Right atrium auricular region (tissue), 2 donors: ENCODE measurements around the gene SIRT4. TPM values are rescaled to one million over a fixed set of nuclear protein-coding genes. Genes with fewer than 3 reads are reported as not detected.
"Not testable (repeated sequence)": the region's sequence is repeated elsewhere in the genome, so short reads cannot be mapped to it uniquely, and the experiment has no call there.

Experiments
- DNase-seq: peaks from one replicate; pipeline ENCODE4 v3.0.0-alpha.2; 2019; ENCODE audit warnings: low spot score
- H3K27ac ChIP-seq, 2 donors: fragments of 200-600 bp; sonication (generic); 1 replicate in 1 of 2; 2 replicates in 1 of 2; pipeline ENCODE4 v1.5.1; 2016 to 2019
- H3K27me3 ChIP-seq, 2 donors: fragments of 200-600 bp; sonication (generic); one replicate each; pipeline versions ENCODE4 v1.5.1 to v1.6.0; 2017 to 2019
- H3K36me3 ChIP-seq: fragments of 200-600 bp; sonication (generic); one replicate; pipeline ENCODE4 v1.5.1; 2016
- H3K4me1 ChIP-seq, 2 donors: fragments of 200-600 bp; sonication (generic); one replicate each; pipeline versions ENCODE4 v1.5.1 to v1.6.0; 2017 to 2019
- H3K4me3 ChIP-seq, 2 donors: fragments of 200-600 bp; sonication (generic); 1 replicate in 1 of 2; 2 replicates in 1 of 2; pipeline ENCODE4 v1.5.1; 2017 to 2019; ENCODE audit warnings: mild to moderate bottlenecking in 1 of 2, moderate library complexity in 1 of 2
- H3K9me3 ChIP-seq, 2 donors: fragments of 200-600 bp; sonication (generic); one replicate each; pipeline ENCODE4 v1.5.1; 2019
- CTCF ChIP-seq, 2 donors: fragments of 200-600 bp; sonication (generic); IDR thresholded peaks; one replicate each; pipeline ENCODE4 v1.5.1; 2019; ENCODE audit warnings: antibody characterized with exemption in 2 of 2
- total RNA-seq, 2 donors: library from RNA; depleted of rRNA; stranded (reverse); fragments of >200 nt; gene quantifications; one replicate each; pipeline ENCODE4 v1.1.0, GENCODE V29; 2016

Gene SIRT4
- total RNA-seq = 1 to 10 TPM; 3.1 to 5.6 TPM

- Histone ChIP-seq H3K9me3 (no peaks in the 10 kb centered on the region), H3K36me3 (no peaks in the 10 kb centered on the region), H3K27me3 (no peaks in the 10 kb centered on the region), H3K4me3 (peak within 1 kb of the TSS; percentile 61 to 71), H3K27ac (peak within 1 kb of the TSS; percentile 76 to 80), H3K4me1 (no peaks in the 10 kb centered on the region)
- peak; percentile 78 to 88 for TF ChIP-seq CTCF (IDR thresholded peaks at IDR 0.05)
- peak; percentile 92 for DNase-seq
Measured at GRCh38 chr12:120301962-120302815, at the start of gene SIRT4. Gene SIRT4 (plus strand): TSS chr12:120302321. CDS start chr12:120303562, 1,241 bp downstream.

- not testable (repeated sequence) for DNase-seq
Measured at GRCh38 chr12:120253313-120253712, 48.8 kb upstream of the SIRT4 start.

GRCh38 chr12:120254809-120255208, 47.3 kb upstream of the SIRT4 start:
- no peaks in the 10 kb centered on the region for H3K9me3 ChIP-seq
- H3K4me1 ChIP-seq = peaks cover 0 to 98% of the 10 kb centered on the region in 2 donors
- DNase-seq = no peak
- TF ChIP-seq CTCF (IDR thresholded peaks at IDR 0.05) = peak in 1 of 2 donors; percentile 33
- no peaks in the 10 kb centered on the region for H3K27me3 ChIP-seq
- H3K4me3 ChIP-seq = no peak overlapping the region
- H3K27ac ChIP-seq = peak overlapping the region; percentile 82 to 90
- H3K36me3 ChIP-seq = peaks cover 16% of the 10 kb centered on the region

More at GRCh38 chr12:120253313-120253712, 48.8 kb upstream of the SIRT4 start:
- not testable (repeated sequence) for H3K4me3 ChIP-seq, H3K9me3 ChIP-seq, H3K27me3 ChIP-seq
- peak overlapping the region; percentile 82 to 90 for H3K27ac ChIP-seq
- H3K4me1 ChIP-seq = peaks cover 2 to 98% of the 10 kb centered on the region in 2 donors
- peaks cover 16% of the 10 kb centered on the region for H3K36me3 ChIP-seq

GRCh38 chr12:120257041-120257821, 44.9 kb upstream of the SIRT4 start:
- peaks cover 0 to 98% of the 10 kb centered on the region in 2 donors for H3K4me1 ChIP-seq
- H3K27me3 ChIP-seq = no peaks in the 10 kb centered on the region
- H3K27ac ChIP-seq = peak overlapping the region; percentile 82 to 90
- TF ChIP-seq CTCF (IDR thresholded peaks at IDR 0.05) = no peak
- H3K4me3 ChIP-seq = no peak overlapping the region
- no peaks in the 10 kb centered on the region for H3K9me3 ChIP-seq
- no peak for DNase-seq
- peaks cover 16% of the 10 kb centered on the region for H3K36me3 ChIP-seq

GRCh38 chr12:120258323-120258896, 43.7 kb upstream of the SIRT4 start:
- peaks cover 16% of the 10 kb centered on the region for H3K36me3 ChIP-seq
- peaks cover 0 to 100% of the 10 kb centered on the region in 2 donors for H3K4me1 ChIP-seq
- H3K9me3 ChIP-seq = no peaks in the 10 kb centered on the region
- H3K27ac ChIP-seq = peak overlapping the region; percentile 82 to 90
- H3K4me3 ChIP-seq = no peak overlapping the region
- no peak for DNase-seq
- H3K27me3 ChIP-seq = no peaks in the 10 kb centered on the region
- no peak for TF ChIP-seq CTCF (IDR thresholded peaks at IDR 0.05)
